ENCODE measurements around the gene TAF6L. TPM values are rescaled to one million over a fixed set of nuclear protein-coding genes. Genes with fewer than 3 reads are reported as not detected.

The TAF6L gene
- total RNA-seq, 1 experiment from 2014 or later, result 19.7 TPM

- in situ Hi-C loops (cut with HindIII; ENCODE audit: low pct_unique_long_range_greater_than_20kb, low sequenced_read_pairs), result no loop called here
- no peak for DNase-seq (ENCODE audit: low read depth, low spot score)
These were observed 61.4 kb downstream of the TAF6L start, which contains the start of gene TEX54 for GRCh38 chr11:62832336-62833234. Gene TEX54 (minus strand): TSS chr11:62832841.

- in situ Hi-C loops (cut with HindIII; ENCODE audit: low pct_unique_long_range_greater_than_20kb, low sequenced_read_pairs), result no loop called here
- no peak for DNase-seq (ENCODE audit: low read depth, low spot score)
These were observed 64.1 kb downstream of the TAF6L start for GRCh38 chr11:62835336-62835735.

Small RNA genes within 50 kb of the gene (small RNA-seq; reads per million reads assigned to genes)
- gene MIR6514 (0 to 0.05 reads per million in 2 experiments), gene RNU6-118P (0 reads per million in 2 experiments)

Other genes with a start within 250 kb of the TAF6L start
- gene AHNAK, start 224.6 kb upstream of the TAF6L start, total RNA-seq (2014; rRNA removed; shearing (Covaris generic)), result 11.3 and 14.3 TPM in 2 replicates
- 1,631 and 1,643 TPM in 2 replicates for gene EEF1G, start 197.5 kb upstream of the TAF6L start, total RNA-seq (2014; rRNA removed; shearing (Covaris generic))
- 6.0 and 7.3 TPM in 2 replicates for gene TUT1, start 179.9 kb upstream of the TAF6L start, total RNA-seq (2014; rRNA removed; shearing (Covaris generic))
- gene MTA2, start 169.5 kb upstream of the TAF6L start, total RNA-seq (2014; rRNA removed; shearing (Covaris generic)), result 55.4 and 56.3 TPM in 2 replicates
- 9.1 and 9.7 TPM in 2 replicates for gene EML3, start 158.6 kb upstream of the TAF6L start, total RNA-seq (2014; rRNA removed; shearing (Covaris generic))
- 0.79 and 1.2 TPM in 2 replicates for gene ROM1, start 158.1 kb upstream of the TAF6L start, total RNA-seq (2014; rRNA removed; shearing (Covaris generic))
- 66.7 and 70.2 TPM in 2 replicates for gene B3GAT3, start 149.4 kb upstream of the TAF6L start, total RNA-seq (2014; rRNA removed; shearing (Covaris generic))
- gene GANAB, start 124.8 kb upstream of the TAF6L start, total RNA-seq (2014; rRNA removed; shearing (Covaris generic)), result 141 and 170 TPM in 2 replicates
- 11.8 and 14.1 TPM in 2 replicates for gene INTS5, start 118.1 kb upstream of the TAF6L start, total RNA-seq (2014; rRNA removed; shearing (Covaris generic))
- 48.5 and 73.7 TPM in 2 replicates for gene C11orf98, start 106.2 kb upstream of the TAF6L start, total RNA-seq (2014; rRNA removed; shearing (Covaris generic))
- gene CSKMT, start 106.1 kb upstream of the TAF6L start, total RNA-seq (2014; rRNA removed; shearing (Covaris generic)), result 4.5 and 6.5 TPM in 2 replicates
- gene UQCC3, start 99.7 kb upstream of the TAF6L start, total RNA-seq (2014; rRNA removed; shearing (Covaris generic)), result 10.2 and 10.3 TPM in 2 replicates
- 3.6 and 3.9 TPM in 2 replicates for gene LBHD1, start 99.1 kb upstream of the TAF6L start, total RNA-seq (2014; rRNA removed; shearing (Covaris generic))
- gene UBXN1, start 92.3 kb upstream of the TAF6L start, total RNA-seq (2014; rRNA removed; shearing (Covaris generic)), result 97.2 and 100 TPM in 2 replicates
- gene LRRN4CL, start 81.9 kb upstream of the TAF6L start, total RNA-seq (2014; rRNA removed; shearing (Covaris generic)), result 1.1 and 1.3 TPM in 2 replicates
- gene BSCL2, start 64.0 kb upstream of the TAF6L start, total RNA-seq (2014; rRNA removed; shearing (Covaris generic)), result 90.7 and 98.1 TPM in 2 replicates
- gene GNG3, start 63.7 kb upstream of the TAF6L start, total RNA-seq (2014; rRNA removed; shearing (Covaris generic)), result not detected in 2 replicates
- gene HNRNPUL2, start 43.9 kb upstream of the TAF6L start, total RNA-seq (2014; rRNA removed; shearing (Covaris generic)), result 4.1 and 5.1 TPM in 2 replicates
- gene TTC9C, start 42.9 kb upstream of the TAF6L start, total RNA-seq (2014; rRNA removed; shearing (Covaris generic)), result 25.0 and 25.4 TPM in 2 replicates
- 5.0 and 5.2 TPM in 2 replicates for gene ZBTB3, start 17.2 kb upstream of the TAF6L start, total RNA-seq (2014; rRNA removed; shearing (Covaris generic))
- gene POLR2G, start 9.8 kb upstream of the TAF6L start, total RNA-seq (2014; rRNA removed; shearing (Covaris generic)), result 85.8 and 95.1 TPM in 2 replicates
- gene TMEM179B, start 16.0 kb downstream of the TAF6L start, total RNA-seq (2014; rRNA removed; shearing (Covaris generic)), result 83.6 and 95.0 TPM in 2 replicates
- gene TMEM223, start 20.6 kb downstream of the TAF6L start, total RNA-seq (2014; rRNA removed; shearing (Covaris generic)), result 23.6 and 23.9 TPM in 2 replicates
- gene NXF1, start 34.0 kb downstream of the TAF6L start, total RNA-seq (2014; rRNA removed; shearing (Covaris generic)), result 11.4 and 16.3 TPM in 2 replicates
- gene STX5, start 60.7 kb downstream of the TAF6L start, total RNA-seq (2014; rRNA removed; shearing (Covaris generic)), result 16.1 and 18.1 TPM in 2 replicates
- not detected in 2 replicates for gene TEX54, start 61.4 kb downstream of the TAF6L start, total RNA-seq (2014; rRNA removed; shearing (Covaris generic))
- 61.2 and 61.4 TPM in 2 replicates for gene WDR74, start 68.2 kb downstream of the TAF6L start, total RNA-seq (2014; rRNA removed; shearing (Covaris generic))
- gene SLC3A2, start 109.5 kb downstream of the TAF6L start, total RNA-seq (2014; rRNA removed; shearing (Covaris generic)), result 734 and 765 TPM in 2 replicates
- 0.16 and 0.18 TPM in 2 replicates for gene CHRM1, start 150.0 kb downstream of the TAF6L start, total RNA-seq (2014; rRNA removed; shearing (Covaris generic))
- not detected in 2 replicates for gene SLC22A6, start 213.6 kb downstream of the TAF6L start, total RNA-seq (2014; rRNA removed; shearing (Covaris generic))
- gene SLC22A8, start 244.4 kb downstream of the TAF6L start, total RNA-seq (2014; rRNA removed; shearing (Covaris generic)), result not detected in 2 replicates

Data from SK-MEL-5 (cell line).